SK-N-SH treated with all-trans-retinoic acid at 6 μM for 48 hours (cell line): ENCODE measurements around the gene SMOC2.

Experiments used
- ATAC-seq: fragments of 200-7000 bp; cut with Tn5 transposase; 3 replicates; pipeline ENCODE4 v1.9.1; 2020; ENCODE audit warnings: mild to moderate bottlenecking, moderate library complexity
- ARNTL ChIP-seq: fragments of 450-650 bp; formaldehyde crosslinking; IDR thresholded peaks from 2 replicates; pipeline ENCODE4 v1.5.0; 2020; ENCODE audit warnings: low read depth, mild to moderate bottlenecking, moderate library complexity, borderline replicate concordance
- CREB5 ChIP-seq: fragments of 250-450 bp; sonication (Bioruptor Pico); IDR thresholded peaks from 2 replicates; pipeline ENCODE4 v1.5.1; 2020; ENCODE audit warnings: low read depth, mild to moderate bottlenecking, moderate library complexity
- CSDC2 ChIP-seq: fragments of 250-450 bp; sonication (Bioruptor Pico); IDR thresholded peaks from 2 replicates; pipeline ENCODE4 v1.5.0; 2020; ENCODE audit warnings: mild to moderate bottlenecking, moderate library complexity
- CSRNP3 ChIP-seq: fragments of 250-450 bp; sonication (Bioruptor Pico); IDR thresholded peaks from 2 replicates; pipeline ENCODE4 v1.5.1; 2021; ENCODE audit warnings: mild to moderate bottlenecking, moderate library complexity
- GLIS3 ChIP-seq: fragments of 250-450 bp; sonication (Bioruptor Pico); IDR thresholded peaks from 2 replicates; pipeline ENCODE4 v1.5.0; 2020; ENCODE audit warnings: mild to moderate bottlenecking, moderate library complexity
- ISL1 ChIP-seq: fragments of 250-450 bp; sonication (Bioruptor Pico); IDR thresholded peaks from 2 replicates; pipeline ENCODE4 v2.1.2; 2022; ENCODE audit warnings: mild to moderate bottlenecking, moderate library complexity
- OSR1 ChIP-seq: fragments of 250-450 bp; sonication (Bioruptor Pico); IDR thresholded peaks from 2 replicates; pipeline ENCODE4 v1.8.0; 2022; ENCODE audit warnings: moderate library complexity, mild to moderate bottlenecking, inconsistent platforms
- PATZ1 ChIP-seq: fragments of 250-450 bp; sonication (Bioruptor Pico); IDR thresholded peaks from 2 replicates; pipeline ENCODE4 v1.8.0; 2020; ENCODE audit warnings: mild to moderate bottlenecking, moderate library complexity, borderline replicate concordance
- PPARA ChIP-seq: fragments of 250-450 bp; sonication (Bioruptor Pico); IDR thresholded peaks from 2 replicates; pipeline ENCODE4 v1.5.0; 2020; ENCODE audit warnings: mild to moderate bottlenecking, borderline replicate concordance
- RARB ChIP-seq: fragments of 250-450 bp; sonication (Bioruptor Pico); IDR thresholded peaks from 2 replicates; pipeline ENCODE4 v1.8.0; 2021; ENCODE audit warnings: mild to moderate bottlenecking, moderate library complexity
- SNAI2 ChIP-seq: fragments of 250-450 bp; sonication (Bioruptor Pico); IDR thresholded peaks from 2 replicates; pipeline ENCODE4 v1.5.0; 2020; ENCODE audit warnings: mild to moderate bottlenecking, moderate library complexity
- TCF4 ChIP-seq: fragments of 250-450 bp; sonication (Bioruptor Pico); IDR thresholded peaks from 2 replicates; pipeline ENCODE4 v1.8.0; 2021; ENCODE audit warnings: mild to moderate bottlenecking, moderate library complexity, borderline replicate concordance
- TOX ChIP-seq: fragments of 250-450 bp; sonication (Bioruptor Pico); IDR thresholded peaks from 2 replicates; pipeline ENCODE4 v1.8.0; 2021; ENCODE audit warnings: mild to moderate bottlenecking, moderate library complexity, borderline replicate concordance
- ZC3H10 ChIP-seq: fragments of 250-450 bp; sonication (Bioruptor Pico); IDR thresholded peaks from 2 replicates; pipeline ENCODE4 v1.5.1; 2021; ENCODE audit warnings: mild to moderate bottlenecking, moderate library complexity
- ZFP3 ChIP-seq: fragments of 250-450 bp; sonication (Bioruptor Pico); IDR thresholded peaks from 2 replicates; pipeline ENCODE4 v1.5.0; 2020; ENCODE audit warnings: mild to moderate bottlenecking, moderate library complexity
- ZFP30 ChIP-seq: fragments of 450-650 bp; formaldehyde crosslinking; IDR thresholded peaks from 2 replicates; pipeline ENCODE4 v1.5.0; 2022; ENCODE audit warnings: mild to moderate bottlenecking, moderate library complexity
- ZNF565 ChIP-seq: fragments of 450-650 bp; formaldehyde crosslinking; conservative IDR thresholded peaks from 2 replicates; pipeline ENCODE4 v1.5.0; 2020; ENCODE audit warnings: low read depth, mild to moderate bottlenecking, moderate library complexity
- ZNF70 ChIP-seq: fragments of 450-650 bp; formaldehyde crosslinking; IDR thresholded peaks from 2 replicates; pipeline ENCODE4 v1.5.0; 2020; ENCODE audit warnings: mild to moderate bottlenecking, moderate library complexity
- ZNF8 ChIP-seq: fragments of 450-650 bp; formaldehyde crosslinking; IDR thresholded peaks from 2 replicates; pipeline ENCODE4 v1.5.0; 2020; ENCODE audit warnings: mild to moderate bottlenecking, moderate library complexity
- TF ChIP-seq, protein P1 (sequence below): fragments of 250-450 bp; sonication (Bioruptor Pico); IDR thresholded peaks from 2 replicates; pipeline ENCODE4 v1.5.0; 2020; ENCODE audit warnings: mild to moderate bottlenecking, moderate library complexity
- TF ChIP-seq, protein P2 (sequence below): fragments of 250-450 bp; sonication (Bioruptor Pico); IDR thresholded peaks from 2 replicates; pipeline ENCODE4 v1.8.0; 2021; ENCODE audit warnings: low read depth, mild to moderate bottlenecking, moderate library complexity, borderline replicate concordance

The SMOC2 gene

GRCh38 chr6:168434505-168434904 is 6.5 kb upstream of the SMOC2 start:
- no peak for ATAC-seq

DNA sequence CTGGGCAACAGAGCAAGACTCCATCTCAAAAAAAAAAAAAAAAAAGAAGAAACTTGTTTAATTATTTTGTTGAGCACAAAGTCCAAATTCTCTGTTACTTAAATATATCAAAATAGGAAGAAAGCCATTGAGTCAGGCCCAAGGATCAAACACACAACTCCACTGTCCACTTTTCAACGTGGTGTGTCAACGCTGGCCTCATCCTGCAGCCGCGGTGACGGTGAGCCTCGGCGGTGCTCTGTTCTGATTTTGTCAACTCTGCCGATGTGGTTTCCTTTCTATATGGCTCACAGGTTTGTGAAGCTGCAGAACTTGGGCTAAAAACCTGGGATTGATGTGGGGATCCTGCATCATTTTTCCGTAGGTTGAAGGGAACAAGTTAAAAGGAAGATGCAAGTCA is 3.2 kb upstream of the SMOC2 start:
- TF ChIP-seq ZFP30 (CRISPR knock-in tag) (no peak), OSR1 (CRISPR knock-in tag) (no peak), TCF4 (CRISPR knock-in tag) (no peak), ZFP3 (CRISPR knock-in tag) (no peak), ISL1 (CRISPR knock-in tag) (no peak), RARB (CRISPR knock-in tag) (no peak), ZC3H10 (no peak), TOX (CRISPR knock-in tag) (no peak), SNAI2 (CRISPR knock-in tag) (no peak), PATZ1 (no peak), ZNF8 (CRISPR knock-in tag) (no peak), CSRNP3 (no peak), PPARA (no peak), ZNF565 (CRISPR knock-in tag) (no peak), GLIS3 (CRISPR knock-in tag) (no peak)
- TF ChIP-seq, protein P1, sequence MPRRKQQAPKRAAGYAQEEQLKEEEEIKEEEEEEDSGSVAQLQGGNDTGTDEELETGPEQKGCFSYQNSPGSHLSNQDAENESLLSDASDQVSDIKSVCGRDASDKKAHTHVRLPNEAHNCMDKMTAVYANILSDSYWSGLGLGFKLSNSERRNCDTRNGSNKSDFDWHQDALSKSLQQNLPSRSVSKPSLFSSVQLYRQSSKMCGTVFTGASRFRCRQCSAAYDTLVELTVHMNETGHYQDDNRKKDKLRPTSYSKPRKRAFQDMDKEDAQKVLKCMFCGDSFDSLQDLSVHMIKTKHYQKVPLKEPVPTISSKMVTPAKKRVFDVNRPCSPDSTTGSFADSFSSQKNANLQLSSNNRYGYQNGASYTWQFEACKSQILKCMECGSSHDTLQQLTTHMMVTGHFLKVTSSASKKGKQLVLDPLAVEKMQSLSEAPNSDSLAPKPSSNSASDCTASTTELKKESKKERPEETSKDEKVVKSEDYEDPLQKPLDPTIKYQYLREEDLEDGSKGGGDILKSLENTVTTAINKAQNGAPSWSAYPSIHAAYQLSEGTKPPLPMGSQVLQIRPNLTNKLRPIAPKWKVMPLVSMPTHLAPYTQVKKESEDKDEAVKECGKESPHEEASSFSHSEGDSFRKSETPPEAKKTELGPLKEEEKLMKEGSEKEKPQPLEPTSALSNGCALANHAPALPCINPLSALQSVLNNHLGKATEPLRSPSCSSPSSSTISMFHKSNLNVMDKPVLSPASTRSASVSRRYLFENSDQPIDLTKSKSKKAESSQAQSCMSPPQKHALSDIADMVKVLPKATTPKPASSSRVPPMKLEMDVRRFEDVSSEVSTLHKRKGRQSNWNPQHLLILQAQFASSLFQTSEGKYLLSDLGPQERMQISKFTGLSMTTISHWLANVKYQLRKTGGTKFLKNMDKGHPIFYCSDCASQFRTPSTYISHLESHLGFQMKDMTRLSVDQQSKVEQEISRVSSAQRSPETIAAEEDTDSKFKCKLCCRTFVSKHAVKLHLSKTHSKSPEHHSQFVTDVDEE (CRISPR knock-in tag) = no peak
- TF ChIP-seq, protein P2, sequence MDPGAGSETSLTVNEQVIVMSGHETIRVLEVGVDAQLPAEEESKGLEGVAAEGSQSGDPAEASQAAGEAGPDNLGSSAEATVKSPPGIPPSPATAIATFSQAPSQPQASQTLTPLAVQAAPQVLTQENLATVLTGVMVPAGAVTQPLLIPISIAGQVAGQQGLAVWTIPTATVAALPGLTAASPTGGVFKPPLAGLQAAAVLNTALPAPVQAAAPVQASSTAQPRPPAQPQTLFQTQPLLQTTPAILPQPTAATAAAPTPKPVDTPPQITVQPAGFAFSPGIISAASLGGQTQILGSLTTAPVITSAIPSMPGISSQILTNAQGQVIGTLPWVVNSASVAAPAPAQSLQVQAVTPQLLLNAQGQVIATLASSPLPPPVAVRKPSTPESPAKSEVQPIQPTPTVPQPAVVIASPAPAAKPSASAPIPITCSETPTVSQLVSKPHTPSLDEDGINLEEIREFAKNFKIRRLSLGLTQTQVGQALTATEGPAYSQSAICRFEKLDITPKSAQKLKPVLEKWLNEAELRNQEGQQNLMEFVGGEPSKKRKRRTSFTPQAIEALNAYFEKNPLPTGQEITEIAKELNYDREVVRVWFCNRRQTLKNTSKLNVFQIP = no peak
- ATAC-seq = no peak

More at GRCh38 chr6:168434505-168434904, 6.5 kb upstream of the SMOC2 start:
- no peak for TF ChIP-seq RARB (CRISPR knock-in tag)
- TF ChIP-seq ZFP3 (CRISPR knock-in tag) = no peak
- no peak for TF ChIP-seq OSR1 (CRISPR knock-in tag)
- no peak for TF ChIP-seq CSRNP3
- no peak for TF ChIP-seq PPARA
- TF ChIP-seq CREB5 (CRISPR knock-in tag) = no peak

- ATAC-seq = no peak
- no peak for TF ChIP-seq ZNF565 (CRISPR knock-in tag)
- no peak for TF ChIP-seq TOX (CRISPR knock-in tag)
- no peak for TF ChIP-seq ARNTL (CRISPR knock-in tag)
- TF ChIP-seq SNAI2 (CRISPR knock-in tag) = no peak
- TF ChIP-seq PATZ1 = no peak
- no peak for TF ChIP-seq PPARA
- no peak for TF ChIP-seq RARB (CRISPR knock-in tag)
- no peak for TF ChIP-seq ZC3H10
- no peak for TF ChIP-seq CSDC2 (CRISPR knock-in tag)
- TF ChIP-seq ZNF70 (CRISPR knock-in tag) = no peak
- TF ChIP-seq, protein P1 (CRISPR knock-in tag) = no peak
These were observed 2.0 kb upstream of the SMOC2 start for GRCh38 chr6:168438783-168439520.
